Measurements from ENCODE around the gene DRD2.

Gene DRD2

GRCh38 chr11:113397212-113397611 lies 78.0 kb downstream of the DRD2 start:
- no peak for DNase-seq

- no peak for DNase-seq
Observed at GRCh38 chr11:113396690-113397089, 78.5 kb downstream of the DRD2 start.

DNA sequence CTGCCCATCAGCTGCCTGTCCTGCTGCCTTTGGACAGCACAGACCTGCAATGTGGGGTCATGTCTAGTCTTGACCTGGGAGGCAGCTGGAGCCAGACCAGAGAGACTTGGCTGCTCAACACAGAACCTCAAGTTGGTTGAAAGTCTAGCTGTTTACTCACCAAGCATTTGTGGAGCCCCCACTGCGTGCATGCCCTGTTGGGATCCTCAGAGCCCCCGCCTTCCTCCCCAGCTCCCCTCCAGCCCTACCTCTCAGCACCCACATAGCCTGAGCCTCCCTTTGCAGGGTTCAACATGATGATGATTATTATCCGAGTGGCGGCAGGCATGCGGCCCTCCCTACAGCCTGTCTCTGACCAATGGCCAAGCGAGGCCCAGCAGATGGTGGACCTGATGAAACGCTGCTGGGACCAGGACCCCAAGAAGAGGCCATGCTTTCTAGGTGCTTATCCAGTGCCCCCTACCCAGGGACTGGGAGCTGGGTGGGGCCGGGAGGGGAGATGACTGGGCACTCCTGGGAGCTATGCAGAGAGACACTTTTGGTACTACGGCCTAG lies 79.3 kb downstream of the DRD2 start:
- no peak for DNase-seq

- DNase-seq = no peak
Observed at GRCh38 chr11:113394919-113395318, 80.3 kb downstream of the DRD2 start.

GRCh38 chr11:113393501-113393985 lies 81.7 kb downstream of the DRD2 start:
- DNase-seq = no peak

DNA sequence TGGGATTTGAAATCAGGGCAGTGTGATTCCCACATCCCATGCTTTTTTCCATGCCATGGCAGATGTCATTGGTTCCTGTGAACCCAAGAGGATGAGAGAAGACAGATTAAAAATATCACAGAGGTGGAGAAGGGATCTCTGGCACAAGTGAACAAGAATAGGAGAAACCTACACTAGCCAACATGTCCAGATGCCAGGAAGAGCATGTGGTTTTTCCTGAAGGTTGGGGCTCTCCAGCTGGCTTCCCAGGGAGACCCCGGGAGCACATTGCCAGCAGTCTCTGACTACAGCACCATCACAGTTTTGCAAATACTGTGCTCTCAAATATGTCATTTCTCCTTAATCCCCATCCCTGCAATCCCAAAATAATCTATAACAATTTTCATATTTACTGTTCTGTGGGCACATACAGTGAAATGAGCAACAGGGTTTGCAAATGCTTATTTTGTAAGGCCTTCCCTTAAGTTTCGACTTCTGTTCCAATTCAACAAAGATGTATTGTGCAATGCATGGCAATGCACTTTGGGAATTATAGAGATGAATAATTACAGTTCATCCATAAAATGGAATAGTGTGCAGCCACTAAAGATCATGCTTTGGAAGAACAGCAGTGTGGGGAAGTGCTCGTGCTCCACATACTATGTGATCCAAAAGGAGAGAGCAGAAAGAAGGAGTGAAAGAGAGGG lies 82.8 kb downstream of the DRD2 start:
- no peak for DNase-seq

DNA sequence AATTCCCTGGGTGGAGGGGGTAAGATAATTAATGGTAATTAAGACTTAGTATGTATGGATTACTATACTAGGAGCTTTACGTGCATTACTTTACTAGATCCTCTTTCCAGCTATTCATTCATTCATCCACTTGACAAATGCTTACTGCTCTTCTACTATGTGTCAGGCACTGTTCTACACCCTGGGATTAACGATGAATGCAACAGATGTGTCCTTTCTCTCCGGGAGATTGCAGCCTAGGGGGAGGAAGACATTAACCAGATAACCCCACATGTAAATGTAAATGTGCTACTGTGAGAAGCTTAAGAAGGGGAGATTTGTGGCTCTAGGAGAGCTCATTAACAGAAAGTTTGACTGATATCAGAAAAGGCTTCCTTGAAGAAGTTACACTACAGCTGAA lies 85.9 kb downstream of the DRD2 start:
- DNase-seq = no peak

GRCh38 chr11:113387605-113388211 lies 87.5 kb downstream of the DRD2 start, which contains the start of gene ANKK1:
ANKK1 (plus strand) TSS chr11:113387779; CDS start chr11:113387885, 106 bp downstream.
- DNase-seq = no peak

DNA sequence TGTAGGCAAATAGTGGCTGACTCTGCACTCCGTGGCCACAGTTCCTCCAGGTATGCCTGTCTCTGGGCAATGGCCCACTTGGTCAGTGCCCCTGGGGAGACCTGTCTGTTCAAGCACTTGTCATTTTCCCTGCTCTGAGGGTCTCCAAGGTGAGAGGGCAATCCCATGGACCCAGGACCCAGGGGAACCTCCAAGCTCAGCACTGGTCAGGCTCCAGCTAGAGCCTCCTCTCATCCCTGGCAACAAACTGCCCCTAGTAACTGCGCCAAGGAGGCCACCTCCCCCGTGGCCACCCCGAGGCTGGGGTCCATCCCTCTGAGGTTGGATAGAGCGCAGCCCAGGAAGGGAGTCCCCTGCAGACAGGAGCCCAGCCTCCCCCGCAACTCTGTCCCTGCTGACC lies 88.3 kb downstream of the DRD2 start:
- no peak for DNase-seq

DNA sequence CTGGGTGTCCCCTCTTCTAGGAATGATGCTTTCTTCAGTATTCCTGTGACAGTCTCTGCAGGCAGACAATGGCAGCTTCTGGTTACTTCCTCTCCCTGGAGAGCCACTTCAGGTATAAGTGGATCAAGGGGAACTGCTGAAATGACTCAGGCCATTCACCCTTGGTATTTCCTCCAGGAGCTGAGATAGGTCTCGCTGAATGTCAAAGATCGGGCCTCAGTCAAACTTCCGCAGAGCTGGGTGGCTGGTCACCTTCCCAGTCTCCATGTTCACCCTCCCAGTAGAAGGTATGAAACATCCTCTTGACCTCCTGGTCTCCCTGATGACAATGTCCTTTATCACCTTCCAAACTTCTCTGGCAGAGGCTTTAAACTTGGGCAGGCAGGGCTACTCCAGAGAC lies 89.4 kb downstream of the DRD2 start:
- DNase-seq = no peak

GRCh38 chr11:113384551-113384950 lies 90.6 kb downstream of the DRD2 start:
- DNase-seq = no peak

DNA sequence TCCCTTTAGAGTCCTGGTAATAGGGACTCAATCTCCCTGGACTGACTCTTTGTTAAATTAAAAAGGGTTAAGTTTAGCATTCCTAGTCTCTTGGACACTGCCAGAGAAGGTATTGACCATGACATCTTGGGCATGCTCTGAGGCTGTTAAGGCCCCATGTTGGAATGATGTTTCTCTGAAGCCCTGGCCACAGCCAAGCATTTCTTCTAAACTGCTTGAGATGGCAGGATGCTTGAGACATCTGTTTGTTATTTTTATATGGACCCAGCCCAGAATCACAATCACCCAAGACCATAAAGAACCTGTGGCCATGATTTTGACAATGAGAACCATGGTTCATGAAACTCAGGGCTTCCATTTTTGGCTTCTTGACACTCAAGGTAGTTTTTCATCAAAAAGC lies 93.1 kb downstream of the DRD2 start:
- DNase-seq = no peak

- no peak for DNase-seq
Observed at GRCh38 chr11:113378692-113379091, 96.5 kb downstream of the DRD2 start.

- DNase-seq = no peak
Observed at GRCh38 chr11:113377681-113378412, 97.4 kb downstream of the DRD2 start.

DNA sequence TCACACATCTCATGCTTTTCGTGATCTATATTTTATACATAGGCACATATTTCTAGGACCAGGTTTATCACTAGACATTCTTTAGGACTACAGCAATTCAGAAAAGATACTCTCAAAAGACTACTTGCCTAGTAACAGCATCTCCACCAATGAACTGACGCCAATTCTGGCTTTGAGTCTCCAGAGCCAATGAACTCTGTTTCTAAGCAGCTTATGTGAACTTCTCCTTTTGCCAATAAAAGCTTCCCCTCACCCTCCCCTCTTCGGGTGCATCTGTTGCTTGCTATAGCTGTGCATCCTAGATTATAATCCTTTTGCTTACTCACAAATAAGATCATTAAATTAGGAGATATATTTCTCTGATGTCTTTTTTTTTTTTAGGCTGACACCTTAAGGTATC lies 99.0 kb downstream of the DRD2 start:
- no peak for DNase-seq

- no peak for DNase-seq
Observed at GRCh38 chr11:113375402-113375801, 99.8 kb downstream of the DRD2 start.

DNA sequence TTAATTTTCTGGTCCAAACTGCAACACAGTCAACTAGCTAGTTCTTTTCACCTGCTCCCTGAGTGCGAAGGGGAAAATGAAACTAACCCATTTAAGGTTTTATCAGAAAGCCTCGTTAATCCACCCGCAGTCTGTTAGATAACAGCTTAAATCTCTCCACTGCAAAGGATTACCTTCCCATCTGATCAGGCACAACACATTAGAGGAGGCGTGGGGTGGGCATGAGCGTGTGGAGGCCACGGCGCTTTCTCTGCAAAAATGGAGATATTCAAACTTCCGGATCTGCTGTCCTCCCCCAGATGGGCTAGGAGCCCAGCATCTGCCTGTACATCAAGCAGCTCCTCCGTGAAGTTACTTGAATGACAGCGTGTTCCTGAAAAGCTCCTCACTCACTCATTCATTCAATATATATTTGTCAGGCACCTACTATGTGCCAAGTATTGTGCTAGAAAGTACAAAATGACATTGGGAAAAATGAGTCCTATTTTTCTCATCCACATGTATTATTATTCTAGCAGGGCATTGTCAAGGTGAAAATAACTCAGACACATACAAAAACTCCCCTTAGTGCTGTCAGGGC lies 101.1 kb downstream of the DRD2 start:
- no peak for DNase-seq

DNA sequence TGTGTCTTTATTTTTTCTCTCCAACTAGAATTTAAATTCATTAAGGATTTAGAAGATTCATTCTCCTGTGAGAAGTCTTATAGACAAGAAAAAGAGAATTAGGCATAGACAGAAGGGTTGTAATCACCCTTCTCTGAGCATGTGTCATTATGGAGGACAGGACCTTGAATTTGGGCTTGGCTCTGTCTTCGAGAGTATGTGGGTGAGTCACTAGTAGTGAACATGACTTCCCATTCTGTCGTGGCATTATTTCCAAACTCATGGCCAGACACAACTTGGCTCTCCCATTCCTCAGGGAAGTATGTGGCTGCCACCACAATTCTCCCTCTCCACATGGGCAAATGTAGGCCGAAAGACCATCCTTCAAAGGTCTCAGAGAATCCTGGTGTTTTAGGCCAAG lies 101.9 kb downstream of the DRD2 start:
- no peak for DNase-seq

DNA sequence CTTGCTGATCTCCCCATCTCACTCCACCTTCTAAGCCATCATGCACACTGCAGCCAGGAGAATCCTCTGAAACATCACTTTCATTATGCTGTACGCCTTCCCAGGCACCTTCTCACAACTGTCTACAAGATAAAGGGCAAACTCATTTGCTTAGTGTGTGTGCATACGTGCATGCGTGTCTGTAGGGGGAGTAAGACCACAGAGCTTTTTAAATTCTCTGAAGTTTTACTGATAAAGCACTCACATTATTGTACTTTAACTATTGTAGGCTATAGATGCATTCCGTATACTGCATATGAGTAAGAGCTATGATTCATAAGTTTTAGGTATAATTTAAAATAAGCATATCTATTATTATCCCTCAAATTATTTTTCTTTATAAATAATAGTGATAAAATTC lies 102.9 kb downstream of the DRD2 start:
- no peak for DNase-seq

DNA sequence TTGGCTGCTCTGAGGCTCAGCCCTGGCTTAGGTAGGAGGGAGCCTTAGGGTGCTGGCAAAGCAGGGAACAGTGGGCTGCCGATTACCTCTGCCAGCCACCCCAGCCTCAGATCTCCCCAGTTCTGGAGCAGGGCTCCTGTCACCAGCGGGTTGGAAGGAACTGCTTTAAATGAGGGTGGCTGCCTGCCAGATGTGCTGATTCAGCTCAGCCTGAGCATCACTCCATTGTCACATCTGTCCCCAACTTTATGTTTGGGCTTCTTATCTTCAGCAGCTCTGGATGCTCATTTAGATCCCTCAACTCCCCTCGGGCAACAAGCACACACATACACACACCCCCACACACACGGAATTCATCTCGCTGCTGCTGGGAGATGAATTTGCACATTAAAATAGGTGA lies 104.6 kb downstream of the DRD2 start:
- DNase-seq = no peak

DNA sequence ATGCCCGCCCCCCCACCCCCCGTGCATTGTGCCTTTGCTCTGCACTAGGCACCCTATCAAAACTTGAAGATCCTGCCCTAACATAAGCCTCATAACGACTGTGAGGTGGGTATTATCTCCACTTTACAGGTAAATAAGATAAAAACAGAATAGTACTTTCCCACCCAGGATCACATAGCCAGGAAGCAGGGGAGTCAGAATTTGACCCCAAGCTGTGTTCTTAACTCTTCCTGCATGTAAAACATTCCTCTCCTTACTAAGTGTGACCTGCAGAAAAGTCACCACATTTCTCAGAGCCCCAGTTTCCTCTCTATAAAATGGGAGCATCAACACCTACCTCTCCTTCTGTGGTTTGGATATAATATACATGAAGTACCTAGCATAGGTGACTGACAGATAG lies 105.8 kb downstream of the DRD2 start:
- DNase-seq = no peak

DNA sequence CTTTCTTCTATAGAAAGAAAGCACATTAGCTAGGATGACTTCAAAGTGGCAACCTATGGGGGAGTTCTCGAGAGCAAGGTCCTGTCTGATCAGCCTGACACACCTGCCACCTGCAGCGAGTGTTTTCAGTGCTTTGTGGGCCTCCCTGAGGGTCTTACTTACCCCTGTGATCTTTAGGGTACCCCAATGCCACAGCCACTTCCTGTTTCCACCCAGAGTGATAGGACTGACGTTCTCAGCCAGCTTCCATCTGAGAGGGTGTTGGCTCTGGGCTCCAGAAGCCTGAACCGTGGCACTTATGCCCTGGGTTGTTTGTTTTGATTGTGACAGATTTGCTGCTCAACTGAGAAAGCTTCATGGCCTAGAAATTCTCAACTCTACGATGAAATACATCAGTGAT lies 109.3 kb downstream of the DRD2 start:
- no peak for DNase-seq

GRCh38 chr11:113363996-113364641 lies 111.1 kb downstream of the DRD2 start:
- DNase-seq = no peak
